ENCODE measurements around the gene PDX1. TPM values are rescaled to one million over a fixed set of nuclear protein-coding genes. Genes with fewer than 3 reads are reported as not detected.

PDX1 gene
- polyA plus RNA-seq, 1 donor from 2014 or later, result not detected

GRCh38 chr13:27969866-27970229 is 50.0 kb downstream of the PDX1 start:
- no peaks in the 10 kb centered on the region for H3K9me3 ChIP-seq (ENCODE audit: low read length)
- H3K4me3 ChIP-seq (ENCODE audit: low read length), result no peak overlapping the region
- H3K27ac ChIP-seq (ENCODE audit: low read length), result no peak overlapping the region
- H4K20me1 ChIP-seq (ENCODE audit: insufficient read depth), result no peaks in the 10 kb centered on the region
- H2AFZ ChIP-seq (ENCODE audit: low read depth, low read length), result no peak overlapping the region
- TF ChIP-seq POLR2AphosphoS5 (IDR thresholded peaks at IDR 0.05) (no peak), MXI1 (conservative IDR thresholded peaks at IDR 0.05; ENCODE audit: poor library complexity, severe bottlenecking) (no peak), REST (IDR thresholded peaks at IDR 0.05; ENCODE audit: borderline replicate concordance) (no peak), SMC3 (conservative IDR thresholded peaks at IDR 0.05; ENCODE audit: poor library complexity) (no peak), EP300 (conservative IDR thresholded peaks at IDR 0.05; ENCODE audit: poor library complexity, severe bottlenecking) (no peak), CTCF (IDR thresholded peaks at IDR 0.05; ENCODE audit: poor library complexity, severe bottlenecking) (no peak), RAD21 (conservative IDR thresholded peaks at IDR 0.05) (no peak), TAF1 (IDR thresholded peaks at IDR 0.05; ENCODE audit: low read depth) (no peak), EZH2 (IDR thresholded peaks at IDR 0.05; ENCODE audit: borderline replicate concordance, insufficient read depth, low read length, poor library complexity, severe bottlenecking) (no peak)
- H3K27me3 ChIP-seq (ENCODE audit: insufficient read depth, low read depth, low read length), result peaks cover 100% of the 10 kb centered on the region
- no peaks in the 10 kb centered on the region for H3K9me2 ChIP-seq (ENCODE audit: insufficient read depth, low read length)
- H3K79me2 ChIP-seq (replicated peaks; ENCODE audit: insufficient read depth, low read length), result no peaks in the 10 kb centered on the region
- H3K9ac ChIP-seq (ENCODE audit: low read length), result no peak overlapping the region
- no peaks in the 10 kb centered on the region for H3F3A ChIP-seq (ENCODE audit: insufficient read depth, low read length, poor library complexity, severe bottlenecking)
- no peaks in the 10 kb centered on the region for H3K36me3 ChIP-seq (ENCODE audit: insufficient read depth, low read length)
- no peak overlapping the region for H3K4me2 ChIP-seq (ENCODE audit: low read length)

GRCh38 chr13:27970382-27971235 is 50.8 kb downstream of the PDX1 start:
- TF ChIP-seq POLR2AphosphoS5 (IDR thresholded peaks at IDR 0.05) (no peak), EZH2 (IDR thresholded peaks at IDR 0.05; ENCODE audit: borderline replicate concordance, insufficient read depth, low read length, poor library complexity, severe bottlenecking) (peak; percentile 67), SMC3 (conservative IDR thresholded peaks at IDR 0.05; ENCODE audit: poor library complexity) (no peak), RAD21 (conservative IDR thresholded peaks at IDR 0.05) (no peak), EP300 (conservative IDR thresholded peaks at IDR 0.05; ENCODE audit: poor library complexity, severe bottlenecking) (no peak), MXI1 (conservative IDR thresholded peaks at IDR 0.05; ENCODE audit: poor library complexity, severe bottlenecking) (no peak)
- no peak overlapping the region for H3K9ac ChIP-seq (ENCODE audit: low read length)
- H3K4me2 ChIP-seq (ENCODE audit: low read length), result no peak overlapping the region

More at GRCh38 chr13:27970382-27971235, 50.8 kb downstream of the PDX1 start:
- Histone ChIP-seq H3K9me3 (ENCODE audit: low read length) (no peaks in the 10 kb centered on the region), H3K79me2 (replicated peaks; ENCODE audit: insufficient read depth, low read length) (no peaks in the 10 kb centered on the region), H3K9me2 (ENCODE audit: insufficient read depth, low read length) (no peaks in the 10 kb centered on the region), H3F3A (ENCODE audit: insufficient read depth, low read length, poor library complexity, severe bottlenecking) (no peaks in the 10 kb centered on the region), H3K36me3 (ENCODE audit: insufficient read depth, low read length) (no peaks in the 10 kb centered on the region), H2AFZ (ENCODE audit: low read depth, low read length) (no peak overlapping the region), H3K27me3 (ENCODE audit: insufficient read depth, low read depth, low read length) (peaks cover 100% of the 10 kb centered on the region), H4K20me1 (ENCODE audit: insufficient read depth) (no peaks in the 10 kb centered on the region), H3K4me3 (ENCODE audit: low read length) (no peak overlapping the region), H3K27ac (ENCODE audit: low read length) (no peak overlapping the region)
